SU-DHL-6 (cell line): ENCODE results near the gene APC2.

Experiments used
- H2AFZ ChIP-seq: fragments of 200-600 bp; sonication (generic); 2 replicates; pipeline ENCODE4 v1.6.1; 2014; ENCODE audit warnings: low read depth, mild to moderate bottlenecking, moderate library complexity, mixed read lengths, antibody characterized with exemption, low read length; ENCODE audit not compliant: severe bottlenecking
- H3F3A ChIP-seq: fragments of 200-600 bp; shearing (Covaris generic); 2 replicates; pipeline ENCODE4 v1.6.0; 2016; ENCODE audit warnings: antibody characterized with exemption, mild to moderate bottlenecking; ENCODE audit not compliant: insufficient read depth
- H3K27ac ChIP-seq: fragments of 200-600 bp; sonication (generic); 2 replicates; pipeline ENCODE4 v1.5.1; 2016; ENCODE audit warnings: low read depth, mild to moderate bottlenecking, low read length, moderate library complexity, mixed read lengths
- H3K27me3 ChIP-seq: fragments of 200-600 bp; sonication (generic), shearing (Covaris generic); 2 replicates; pipeline ENCODE4 v1.6.0; 2014; ENCODE audit warnings: mild to moderate bottlenecking, low read length
- H3K36me3 ChIP-seq: fragments of 200-600 bp; sonication (generic); 2 replicates; pipeline ENCODE4 v1.6.1; 2014; ENCODE audit warnings: mild to moderate bottlenecking, low read length, mixed read lengths
- H3K4me2 ChIP-seq: fragments of 300-600, 200-600 bp; shearing (Covaris generic), sonication (generic); 2 replicates; pipeline ENCODE4 v1.6.0; 2014; ENCODE audit warnings: low read length, low read depth, mild to moderate bottlenecking; ENCODE audit not compliant: poor library complexity, severe bottlenecking
- H3K4me3 ChIP-seq: fragments of 200-600 bp; sonication (generic); 2 replicates; pipeline ENCODE4 v1.5.1; 2014; ENCODE audit warnings: antibody characterized with exemption, low read length, mild to moderate bottlenecking, mixed read lengths; ENCODE audit not compliant: insufficient read depth, poor library complexity, severe bottlenecking
- H3K79me2 ChIP-seq: fragments of 200-600 bp; sonication (generic); 2 replicates; pipeline ENCODE4 v1.6.1; 2014; ENCODE audit warnings: mild to moderate bottlenecking, low read length, moderate library complexity; ENCODE audit not compliant: insufficient read depth
- H3K9ac ChIP-seq: fragments of 200-600 bp; sonication (generic); 2 replicates; pipeline ENCODE4 v1.7.0; 2014; ENCODE audit warnings: mild to moderate bottlenecking, low read length
- H3K9me2 ChIP-seq: fragments of 200-600 bp; sonication (generic); replicated peaks from 2 replicates; pipeline ENCODE4 v1.6.1; 2014; ENCODE audit warnings: low read length; ENCODE audit not compliant: insufficient read depth
- H3K9me3 ChIP-seq: fragments of 200-600 bp; sonication (generic); 2 replicates; pipeline ENCODE4 v1.6.1; 2014; ENCODE audit warnings: low read length, mixed read lengths; ENCODE audit not compliant: insufficient read depth
- H4K20me1 ChIP-seq: fragments of 200-600 bp; sonication (generic); 2 replicates; pipeline ENCODE4 v1.6.1; 2014; ENCODE audit warnings: low read depth, mild to moderate bottlenecking, antibody characterized with exemption, low read length, moderate library complexity, mixed read lengths
- EZH2phosphoT487 ChIP-seq: fragments of 200-600 bp; sonication (generic), shearing (Covaris generic); conservative IDR thresholded peaks from 2 replicates; pipeline ENCODE4 v1.6.1; 2018; ENCODE audit warnings: mild to moderate bottlenecking, antibody characterized with exemption, low read length, moderate library complexity, mixed read lengths
- TF ChIP-seq, protein P1 (sequence below): fragments of 200-600 bp; sonication (generic); IDR thresholded peaks from one replicate; pipeline ENCODE4 v1.5.1; 2017; ENCODE audit warnings: antibody characterized with exemption, mild to moderate bottlenecking, low read length, moderate library complexity; ENCODE audit not compliant: insufficient read depth, poor library complexity, severe bottlenecking

The APC2 gene

GRCh38 chr19:1486720-1487575, 37.0 kb downstream of the APC2 start:
- H3K4me2 ChIP-seq, result no peak overlapping the region
- H3K27me3 ChIP-seq, result no peaks in the 10 kb centered on the region
- no peak overlapping the region for H3K4me3 ChIP-seq
- no peak overlapping the region for H3K27ac ChIP-seq
- H2AFZ ChIP-seq, result no peak overlapping the region
- no peaks in the 10 kb centered on the region for H3K9me2 ChIP-seq
- no peaks in the 10 kb centered on the region for H3F3A ChIP-seq
- no peaks in the 10 kb centered on the region for H3K36me3 ChIP-seq
- no peak overlapping the region for H3K9ac ChIP-seq
- no peaks in the 10 kb centered on the region for H3K9me3 ChIP-seq
- TF ChIP-seq, protein P1, sequence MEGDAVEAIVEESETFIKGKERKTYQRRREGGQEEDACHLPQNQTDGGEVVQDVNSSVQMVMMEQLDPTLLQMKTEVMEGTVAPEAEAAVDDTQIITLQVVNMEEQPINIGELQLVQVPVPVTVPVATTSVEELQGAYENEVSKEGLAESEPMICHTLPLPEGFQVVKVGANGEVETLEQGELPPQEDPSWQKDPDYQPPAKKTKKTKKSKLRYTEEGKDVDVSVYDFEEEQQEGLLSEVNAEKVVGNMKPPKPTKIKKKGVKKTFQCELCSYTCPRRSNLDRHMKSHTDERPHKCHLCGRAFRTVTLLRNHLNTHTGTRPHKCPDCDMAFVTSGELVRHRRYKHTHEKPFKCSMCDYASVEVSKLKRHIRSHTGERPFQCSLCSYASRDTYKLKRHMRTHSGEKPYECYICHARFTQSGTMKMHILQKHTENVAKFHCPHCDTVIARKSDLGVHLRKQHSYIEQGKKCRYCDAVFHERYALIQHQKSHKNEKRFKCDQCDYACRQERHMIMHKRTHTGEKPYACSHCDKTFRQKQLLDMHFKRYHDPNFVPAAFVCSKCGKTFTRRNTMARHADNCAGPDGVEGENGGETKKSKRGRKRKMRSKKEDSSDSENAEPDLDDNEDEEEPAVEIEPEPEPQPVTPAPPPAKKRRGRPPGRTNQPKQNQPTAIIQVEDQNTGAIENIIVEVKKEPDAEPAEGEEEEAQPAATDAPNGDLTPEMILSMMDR, result no peak
- no peaks in the 10 kb centered on the region for H3K79me2 ChIP-seq
- H4K20me1 ChIP-seq, result no peaks in the 10 kb centered on the region

GRCh38 chr19:1487576-1488281, 37.8 kb downstream of the APC2 start:
- Histone ChIP-seq H3K9me2 (no peaks in the 10 kb centered on the region), H4K20me1 (no peaks in the 10 kb centered on the region), H3F3A (no peaks in the 10 kb centered on the region), H3K4me3 (no peak overlapping the region), H3K9me3 (no peaks in the 10 kb centered on the region), H3K27ac (no peak overlapping the region), H3K36me3 (no peaks in the 10 kb centered on the region), H3K27me3 (no peaks in the 10 kb centered on the region), H2AFZ (no peak overlapping the region), H3K79me2 (no peaks in the 10 kb centered on the region), H3K4me2 (no peak overlapping the region), H3K9ac (no peak overlapping the region)
- TF ChIP-seq EZH2phosphoT487, result no peak
- TF ChIP-seq, protein P1, result no peak

DNA sequence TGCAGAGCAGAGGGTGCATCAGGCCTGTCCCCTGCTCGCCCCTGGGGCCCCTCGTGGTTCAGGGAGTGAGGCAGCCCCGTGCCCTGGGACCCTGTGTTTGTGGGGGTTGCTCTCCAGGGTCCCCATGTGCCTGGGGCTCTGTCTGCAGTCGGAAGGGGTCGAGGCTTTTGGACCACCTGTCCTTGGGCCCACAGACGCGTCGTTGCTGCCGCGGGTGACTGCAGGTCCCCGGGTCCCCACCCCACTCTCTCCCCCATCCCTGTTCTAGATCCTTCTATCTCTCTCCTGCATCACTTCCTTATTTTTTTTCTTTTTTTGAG, 38.3 kb downstream of the APC2 start:
- no peaks in the 10 kb centered on the region for H3K9me2 ChIP-seq
- H3K4me2 ChIP-seq, result no peak overlapping the region
- no peaks in the 10 kb centered on the region for H3K79me2 ChIP-seq
- TF ChIP-seq, protein P1, result no peak
- TF ChIP-seq EZH2phosphoT487, result no peak
- H4K20me1 ChIP-seq, result no peaks in the 10 kb centered on the region
- no peaks in the 10 kb centered on the region for H3F3A ChIP-seq
- H3K9me3 ChIP-seq, result no peaks in the 10 kb centered on the region
- no peaks in the 10 kb centered on the region for H3K36me3 ChIP-seq
- no peak overlapping the region for H2AFZ ChIP-seq
- no peak overlapping the region for H3K9ac ChIP-seq
- no peak overlapping the region for H3K4me3 ChIP-seq
- no peak overlapping the region for H3K27ac ChIP-seq
- no peaks in the 10 kb centered on the region for H3K27me3 ChIP-seq
